Bronchial epithelial cell (primary cell): Measurements from ENCODE around the gene KIFC3. TPM values are rescaled to one million over a fixed set of nuclear protein-coding genes. Genes with fewer than 3 reads are reported as not detected.

Source experiments
- DNase-seq: peaks from one replicate; pipeline ENCODE4 v3.0.0-alpha.2; 2010; ENCODE audit warnings: low read depth
- FAIRE-seq: peaks from 2 replicates; lab custom pipeline; 2011; peaks lifted over from hg19 to GRCh38; lab: Jason Lieb, UNC
- H3K27me3 ChIP-seq: 2 replicates; pipeline ENCODE4 v1.5.1; 2011; ENCODE audit warnings: low read length; ENCODE audit not compliant: control insufficient read depth, insufficient read depth
- H3K36me3 ChIP-seq: 2 replicates; pipeline ENCODE4 v1.5.1; 2011; ENCODE audit warnings: low read length; ENCODE audit not compliant: control insufficient read depth, insufficient read depth
- H3K4me3 ChIP-seq: 2 replicates; pipeline ENCODE4 v1.5.1; 2011; ENCODE audit warnings: mild to moderate bottlenecking, low read depth, low read length, control low read depth
- CTCF ChIP-seq: IDR thresholded peaks from 2 replicates; pipeline ENCODE4 v1.5.1; 2011; ENCODE audit warnings: mild to moderate bottlenecking, moderate library complexity, low read length, control low read depth, inconsistent platforms; ENCODE audit not compliant: insufficient read depth, severe bottlenecking
- total RNA-seq: library from RNA; depleted of rRNA; stranded (reverse); fragments of >200 nt; gene quantifications from 2 replicates; pipeline ENCODE4 v1.2.1, GENCODE V29; 2014

KIFC3 gene
- total RNA-seq, 1 donor from 2014 or later: 34.8 TPM

DNA sequence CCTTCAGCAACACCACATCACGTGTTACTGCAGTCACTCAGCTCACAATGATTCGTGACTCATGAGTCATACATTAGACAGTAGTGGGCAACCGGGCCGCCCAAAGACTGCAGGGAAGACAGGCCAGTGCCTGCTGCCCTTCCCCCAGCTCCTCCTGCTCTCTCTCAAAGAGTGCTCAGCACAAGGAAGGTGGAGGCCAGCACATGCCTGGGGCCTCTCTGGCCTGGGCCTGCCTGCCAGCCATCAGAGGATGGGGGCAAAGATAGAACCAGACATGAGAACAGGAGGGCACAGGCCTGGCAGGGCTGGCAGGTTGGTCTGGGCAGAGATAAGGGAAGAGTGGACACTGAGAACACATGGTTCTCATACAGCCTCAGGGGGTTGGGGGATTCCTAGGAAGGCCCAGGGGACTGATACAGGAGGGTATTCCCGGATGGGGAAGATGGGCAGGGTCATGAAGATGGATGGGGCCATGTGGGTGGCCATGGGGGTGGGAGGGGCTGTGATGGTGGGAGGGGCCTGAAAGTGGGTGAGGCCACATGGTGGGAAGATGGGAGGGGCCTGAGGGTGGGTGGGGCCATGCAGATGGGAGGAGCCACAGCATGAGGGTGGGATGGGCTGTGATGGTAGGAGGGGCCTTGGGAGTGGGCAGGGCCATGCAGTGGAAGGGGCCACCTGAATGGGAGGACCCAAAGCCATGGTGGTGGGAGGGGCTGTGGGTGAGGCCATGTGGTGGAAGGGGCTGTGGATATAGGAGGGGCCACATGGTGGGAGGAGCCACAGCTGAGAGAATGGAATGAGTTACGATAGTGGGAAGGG, 37.7 kb downstream of the KIFC3 start:
- FAIRE-seq: no peak

GRCh38 chr16:57764006-57764340, 38.3 kb downstream of the KIFC3 start:
- no peak for DNase-seq
- FAIRE-seq: no peak
- peaks cover 22% of the 10 kb centered on the region for H3K36me3 ChIP-seq
- TF ChIP-seq CTCF: no peak
- H3K27me3 ChIP-seq: no peaks in the 10 kb centered on the region
- no peak overlapping the region for H3K4me3 ChIP-seq

More for the DNA sequence above, 37.7 kb downstream of the KIFC3 start:
- Histone ChIP-seq H3K36me3 (peaks cover 23% of the 10 kb centered on the region), H3K27me3 (no peaks in the 10 kb centered on the region), H3K4me3 (no peak overlapping the region)
- DNase-seq: peak; percentile 96
- TF ChIP-seq CTCF: no peak

DNA sequence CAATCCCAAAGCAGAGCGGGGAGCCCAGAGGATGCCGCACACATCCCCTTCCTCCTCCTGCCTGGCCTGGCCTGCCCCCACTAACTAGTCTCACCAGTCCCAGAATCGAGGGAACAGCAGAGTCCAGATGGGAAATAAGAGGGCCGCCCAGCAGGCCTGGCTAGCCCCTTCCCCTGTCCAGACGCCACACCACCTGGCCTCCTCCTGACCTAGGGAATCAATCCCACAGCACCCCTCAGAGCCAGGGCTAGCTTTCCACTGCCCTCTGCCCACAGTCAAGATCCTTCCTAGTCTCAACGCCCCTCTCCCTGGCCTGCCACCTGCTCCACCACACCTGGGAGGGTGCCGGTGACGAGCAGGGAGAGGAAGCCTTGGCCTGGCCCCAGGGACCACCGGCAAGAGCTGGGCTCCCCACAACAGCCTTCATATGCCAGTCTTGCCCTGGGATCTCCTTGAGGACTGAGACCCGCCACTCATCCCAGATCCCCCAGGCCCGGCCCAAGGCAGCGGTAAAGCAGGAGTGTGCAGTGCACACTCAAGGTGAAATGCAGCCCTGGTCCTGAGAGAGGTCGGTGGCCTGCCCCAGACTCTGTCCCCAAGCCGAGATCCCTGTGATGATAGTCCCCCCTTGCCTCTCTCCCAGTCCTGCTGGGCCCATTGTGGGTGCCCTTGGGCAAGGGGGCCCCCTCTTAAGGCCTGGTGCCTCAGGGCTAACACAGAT, 38.8 kb downstream of the KIFC3 start:
- Histone ChIP-seq H3K36me3 (peaks cover 24% of the 10 kb centered on the region), H3K27me3 (no peaks in the 10 kb centered on the region), H3K4me3 (no peak overlapping the region)
- DNase-seq: no peak
- TF ChIP-seq CTCF: no peak
- FAIRE-seq: no peak

GRCh38 chr16:57762365-57763040, 39.8 kb downstream of the KIFC3 start:
- DNase-seq (no peak), FAIRE-seq (no peak)
- H3K27me3 ChIP-seq: no peaks in the 10 kb centered on the region
- no peak for TF ChIP-seq CTCF
- no peak overlapping the region for H3K4me3 ChIP-seq
- H3K36me3 ChIP-seq: peaks cover 27% of the 10 kb centered on the region

DNA sequence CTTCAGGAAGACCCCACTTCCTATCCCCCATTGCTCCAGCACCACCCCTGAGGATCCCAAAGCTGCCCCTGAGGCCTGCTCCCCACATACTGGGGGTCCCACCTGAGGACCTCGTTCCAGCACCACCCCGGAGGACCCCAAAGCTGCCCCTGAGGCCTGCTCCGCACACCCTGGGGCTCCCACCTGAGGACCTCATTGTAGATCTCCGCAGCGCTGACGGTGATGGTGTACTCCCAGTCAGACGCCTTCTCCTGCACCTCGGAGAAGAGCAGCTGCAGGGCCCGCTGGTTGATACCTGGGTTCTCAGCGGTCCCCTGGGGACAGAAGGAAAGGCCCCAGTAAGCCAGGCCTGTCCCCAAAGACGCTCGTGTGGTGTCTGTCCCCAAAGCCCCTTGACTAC, 40.3 kb downstream of the KIFC3 start:
- H3K27me3 ChIP-seq: no peaks in the 10 kb centered on the region
- no peak for TF ChIP-seq CTCF
- no peak for FAIRE-seq
- peaks cover 27% of the 10 kb centered on the region for H3K36me3 ChIP-seq
- DNase-seq: no peak
- H3K4me3 ChIP-seq: no peak overlapping the region
